T-helper 2 cell (primary cell): Measurements from ENCODE around the gene FARS2.

ENCODE experiments used
- DNase-seq, 5 experiments: peaks; one replicate each; pipeline versions ENCODE4 v3.0.0 to v3.0.0-alpha.2; 2012 to 2022
- total RNA-seq, 2 donors: gene quantifications; one replicate each; lab custom pipeline; 2026; lab: John Stamatoyannopoulos, UW

FARS2 gene
- total RNA-seq, result 23.4 to 30.3 reads per million in 2 donors

GRCh38 chr6:5260661-5261544, at the start of gene FARS2, which contains the start of gene LYRM4:
Gene FARS2, plus strand, starts transcription at chr6:5261513.
Gene LYRM4, minus strand, starts transcription at chr6:5260950. Its CDS starts 217 bp downstream, at chr6:5260733.
- DNase-seq, result peak; percentile 84 to 92 (median 90)

DNA sequence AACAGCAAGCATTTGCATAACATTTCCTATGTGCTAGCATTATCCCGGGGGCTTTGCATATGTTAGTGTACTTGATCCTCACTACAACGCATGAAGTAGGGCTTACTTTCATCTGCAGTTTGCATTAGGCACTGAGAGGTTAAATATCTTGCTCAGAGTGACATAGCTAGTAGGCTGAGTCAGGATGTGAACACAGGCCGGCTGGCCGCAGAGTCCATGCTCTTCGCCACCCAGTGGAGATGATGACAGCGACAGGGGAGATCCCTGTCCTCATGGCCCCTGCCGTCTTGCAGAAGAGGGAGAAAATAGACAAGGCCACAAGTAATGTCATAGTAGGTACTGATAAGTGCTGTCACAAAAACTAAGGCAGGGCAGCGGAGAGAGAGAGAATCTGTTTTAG, 47.5 kb upstream of the FARS2 start:
- no peak for DNase-seq

DNA sequence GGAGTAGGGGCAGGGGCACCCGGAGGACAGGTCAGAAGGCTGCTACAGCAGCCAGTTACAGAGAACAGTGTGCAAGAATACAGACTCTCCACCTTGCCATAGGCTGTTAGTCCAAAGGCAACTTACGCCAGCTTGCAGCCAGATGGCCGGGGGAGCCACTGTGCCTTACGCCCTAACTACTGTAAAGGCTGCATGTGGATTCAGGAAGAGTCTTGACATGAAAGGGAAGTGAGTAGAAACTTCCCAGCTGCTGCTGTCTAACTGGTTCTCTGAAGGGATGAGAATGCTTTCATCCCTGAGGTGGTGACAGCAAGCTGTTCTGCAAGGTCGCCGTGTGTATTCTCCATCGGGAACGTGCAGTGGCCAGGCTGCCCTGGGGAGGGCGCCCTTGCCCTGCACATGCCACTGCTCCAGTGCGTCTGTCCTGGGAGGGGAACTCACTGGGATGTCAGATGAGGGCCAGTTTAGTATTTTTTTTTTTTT, 46.7 kb upstream of the FARS2 start:
- DNase-seq, result peak in 1 of 5 experiments; percentile 58

DNA sequence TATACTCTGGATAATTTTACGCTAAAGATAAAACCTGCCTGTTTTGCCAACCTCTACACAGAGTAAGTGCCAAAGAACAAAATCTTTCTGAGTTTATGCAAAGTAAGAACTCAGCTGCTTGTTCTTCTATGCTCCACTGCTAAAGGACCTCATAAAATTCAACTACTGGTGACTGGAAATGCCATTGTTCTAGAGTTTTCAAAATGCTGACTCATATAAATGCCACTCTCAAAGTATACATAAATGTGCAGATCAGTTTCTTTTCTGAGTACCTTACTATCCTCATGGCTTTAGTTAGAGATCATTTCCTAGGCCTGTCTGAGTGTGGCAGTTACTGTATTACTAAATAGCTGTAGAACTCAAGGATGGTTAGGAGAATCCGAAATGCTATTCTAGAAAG, 46.2 kb upstream of the FARS2 start:
- no peak for DNase-seq

DNA sequence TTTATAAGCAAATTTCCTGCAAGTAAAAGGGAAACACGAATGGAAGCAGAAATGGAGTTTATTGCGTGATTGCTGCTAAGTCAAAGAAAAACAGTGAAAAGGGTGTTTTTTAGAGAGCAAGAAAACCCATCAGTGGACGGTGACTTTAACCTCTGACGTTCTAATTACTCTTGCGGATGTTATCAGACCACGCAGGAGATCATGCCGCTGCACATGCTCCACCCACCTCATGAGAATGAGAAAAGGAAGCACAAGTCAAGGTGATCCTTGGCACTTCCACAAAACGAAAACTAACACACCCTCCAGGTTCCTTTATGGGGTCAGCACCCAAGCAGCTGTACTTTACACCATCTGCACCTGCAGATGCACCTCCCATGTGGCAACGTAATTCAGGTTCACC, 45.5 kb upstream of the FARS2 start:
- DNase-seq, result no peak

DNA sequence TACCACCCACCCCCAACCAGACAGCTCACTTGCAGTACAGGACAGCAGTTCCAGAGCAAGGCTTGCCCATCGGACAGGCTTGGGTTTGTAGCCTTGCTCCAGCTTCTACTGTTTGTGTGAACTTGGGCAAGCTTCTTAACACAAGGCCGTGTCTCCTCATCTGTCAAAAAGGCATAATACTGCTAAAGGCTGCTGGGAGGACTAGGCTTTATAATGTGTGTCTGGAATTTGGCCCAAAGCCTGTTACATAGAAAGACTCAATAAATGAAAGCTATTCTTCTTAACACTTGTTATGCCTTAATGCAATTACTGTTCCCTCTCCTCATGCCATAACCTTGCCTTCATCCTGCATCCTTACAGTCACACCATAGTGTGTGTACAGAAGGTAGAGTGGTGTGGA, 44.0 kb upstream of the FARS2 start:
- no peak for DNase-seq

DNA sequence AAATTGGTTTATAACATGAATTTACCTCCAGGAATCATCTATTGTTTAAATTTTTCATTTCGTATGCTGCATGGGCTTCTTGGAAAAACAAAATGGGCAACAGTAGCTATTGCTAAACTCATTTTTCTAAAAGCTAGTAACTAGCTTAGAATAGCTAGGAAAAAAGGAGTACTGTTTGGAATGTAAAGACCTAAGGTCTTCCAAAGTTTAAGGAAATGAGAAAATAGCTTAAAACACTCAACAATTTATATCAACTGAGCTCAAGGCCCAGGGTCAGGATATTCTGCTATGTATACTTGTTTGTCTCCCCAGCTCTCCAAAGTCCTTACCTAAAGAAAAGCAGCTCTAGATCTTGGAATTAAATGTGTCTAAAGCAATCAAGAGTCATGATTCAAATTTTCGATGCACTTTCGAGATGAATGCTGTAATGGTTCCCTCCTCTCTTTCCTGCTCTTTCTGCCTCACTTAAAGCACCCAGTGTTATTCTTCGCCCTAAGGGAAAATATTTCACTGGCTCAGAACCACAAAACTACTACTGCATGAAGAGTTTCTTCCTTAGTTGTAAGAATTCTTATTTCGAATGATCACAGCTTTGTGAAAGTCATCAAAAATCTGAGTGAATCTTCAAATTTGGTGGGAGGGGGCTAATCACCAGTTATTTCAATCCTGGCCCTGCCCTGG, 42.2 kb upstream of the FARS2 start:
- DNase-seq, result no peak

DNA sequence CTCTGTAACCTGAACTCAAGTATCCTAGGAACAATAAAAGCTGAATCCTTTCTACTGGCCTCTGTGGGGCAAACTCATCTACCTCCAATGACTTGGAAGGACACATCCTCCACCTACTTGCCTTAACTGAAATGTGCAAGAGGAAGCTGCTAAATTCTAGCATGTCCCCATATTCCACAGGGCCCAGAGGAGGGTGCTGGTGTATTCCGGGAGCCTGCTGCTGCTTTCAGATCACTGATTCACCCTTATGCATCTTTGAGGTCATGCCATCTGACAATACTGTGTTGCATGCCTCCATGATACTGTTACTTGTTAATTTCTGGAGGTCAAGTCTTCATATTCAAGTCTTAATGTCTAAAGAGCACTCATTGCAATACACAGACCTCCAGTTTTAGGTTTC, 40.9 kb upstream of the FARS2 start:
- no peak for DNase-seq

- DNase-seq, result no peak
These were observed 38.0 kb upstream of the FARS2 start for GRCh38 chr6:5223309-5223708.

DNA sequence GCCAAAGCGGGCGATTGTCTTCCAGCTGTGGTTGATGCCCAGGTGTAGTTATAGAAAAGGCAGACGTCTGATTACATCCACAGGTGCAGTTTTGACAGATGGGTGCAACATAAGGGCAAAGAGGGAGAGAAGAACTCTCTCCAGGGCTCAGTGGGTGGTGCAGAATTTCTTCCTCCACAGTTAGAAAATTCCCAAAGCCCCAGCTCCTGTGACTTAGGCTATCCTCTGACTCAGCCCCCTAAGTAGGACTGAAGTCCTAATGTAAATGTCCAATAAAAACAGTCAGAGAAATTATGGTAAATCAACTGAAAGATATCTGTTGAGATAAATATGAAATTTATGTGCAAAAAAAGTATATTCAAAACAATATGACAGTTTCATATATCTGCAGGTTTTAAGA, 32.0 kb upstream of the FARS2 start:
- no peak for DNase-seq

- DNase-seq, result no peak
These were observed 31.2 kb upstream of the FARS2 start for GRCh38 chr6:5230081-5230480.

GRCh38 chr6:5231289-5231688, 30.0 kb upstream of the FARS2 start:
- DNase-seq, result no peak

DNA sequence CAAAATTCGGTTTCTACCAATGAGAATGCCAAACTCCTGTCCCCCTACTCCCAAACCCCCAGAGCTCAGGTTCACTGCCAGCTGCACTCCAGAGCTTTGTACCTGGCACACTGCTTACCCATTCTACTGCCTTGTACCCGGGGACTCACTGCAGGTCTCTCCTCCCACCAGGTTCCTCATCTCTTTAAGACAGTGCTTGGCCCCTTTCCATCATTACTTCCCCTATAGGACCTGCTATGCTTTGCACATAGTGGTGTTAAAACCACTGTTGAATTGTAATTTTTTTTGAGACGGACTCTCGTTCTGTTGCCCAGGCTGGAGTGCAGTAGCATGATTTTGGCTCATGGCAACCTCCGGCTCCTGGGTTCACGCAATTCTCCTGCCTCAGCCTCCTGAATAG, 26.4 kb upstream of the FARS2 start:
- DNase-seq, result no peak

GRCh38 chr6:5235830-5236229, 25.5 kb upstream of the FARS2 start:
- DNase-seq, result no peak

GRCh38 chr6:5237805-5238204, 23.5 kb upstream of the FARS2 start:
- DNase-seq, result no peak

DNA sequence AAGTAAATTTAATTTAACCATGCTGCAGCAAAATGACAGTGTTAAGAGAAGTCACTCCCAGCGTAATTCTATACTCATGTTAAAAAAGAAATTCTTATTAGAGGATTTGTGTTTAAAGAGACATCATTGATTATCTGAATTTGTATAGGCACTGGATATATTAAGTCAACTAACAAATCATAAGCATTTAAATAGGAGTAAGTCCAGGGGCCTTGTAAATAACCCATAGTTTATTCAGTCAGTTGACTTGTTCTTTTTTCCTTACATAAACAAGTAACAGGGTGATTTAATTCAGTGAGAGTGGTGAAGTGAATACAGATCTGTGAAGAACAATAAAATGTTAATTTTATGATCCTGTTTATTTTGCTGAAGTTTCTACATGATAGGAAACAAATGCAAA, 23.0 kb upstream of the FARS2 start:
- no peak for DNase-seq

GRCh38 chr6:5241252-5241651, 20.1 kb upstream of the FARS2 start:
- no peak for DNase-seq

- no peak for DNase-seq
These were observed 18.2 kb upstream of the FARS2 start for GRCh38 chr6:5243069-5243468.

GRCh38 chr6:5246141-5247097, 14.9 kb upstream of the FARS2 start:
- no peak for DNase-seq

DNA sequence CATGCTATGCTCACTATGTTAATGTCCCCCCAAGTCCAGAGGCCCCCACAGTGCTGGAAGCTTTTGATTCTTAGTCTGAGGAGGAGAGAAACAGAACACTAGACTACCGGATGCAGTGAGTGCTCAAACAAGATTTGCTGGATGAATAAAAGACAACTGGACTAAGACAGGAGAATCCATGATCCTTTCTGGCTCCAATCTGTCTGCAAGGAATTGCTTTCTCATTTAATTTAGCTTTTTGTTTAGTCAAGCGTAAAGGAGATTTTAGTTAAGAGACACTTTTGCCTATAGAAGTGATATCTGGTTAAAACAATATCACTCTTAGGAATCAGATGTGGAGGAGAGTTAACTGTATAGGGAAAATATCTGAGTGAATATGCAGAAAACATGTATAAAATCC, 14.1 kb upstream of the FARS2 start:
- DNase-seq, result no peak

- no peak for DNase-seq
These were observed 12.8 kb upstream of the FARS2 start for GRCh38 chr6:5248302-5249098.
